Measurements from ENCODE around the gene HINT2. TPM values are rescaled to one million over a fixed set of nuclear protein-coding genes. Genes with fewer than 3 reads are reported as not detected.

HINT2 gene
- total RNA-seq, 4 donors from 2014 or later, result 12.7 to 29.4 (median 18.7) TPM

GRCh38 chr9:35810122-35810521 lies 4.7 kb downstream of the HINT2 start:
- Histone ChIP-seq H3K9me3 (no peaks in the 10 kb centered on the region), H3K4me1 (peaks cover 0 to 41% (median 22%) of the 10 kb centered on the region in 3 donors), H3K36me3 (peaks cover 0 to 53% of the 10 kb centered on the region in 2 donors), H3K4me3 (no peak overlapping the region), H3K27me3 (no peaks in the 10 kb centered on the region), H3K27ac (no peak overlapping the region)
- TF ChIP-seq EP300 (IDR thresholded peaks at IDR 0.05), result no peak
- no peak for TF ChIP-seq POLR2AphosphoS5 (IDR thresholded peaks at IDR 0.05)
- no peak for TF ChIP-seq CTCF (IDR thresholded peaks at IDR 0.05)
- no peak for TF ChIP-seq POLR2A (IDR thresholded peaks at IDR 0.05)
- whole genome bisulfite sequencing, 2 donors (ENCODE audit: low coverage in 1 of 2), result 100% methylated on average over 2 of the region's 7 CpGs; no CpG with 5 or more reads in 1 of the 2 donors
- ATAC-seq, result no peak

GRCh38 chr9:35808433-35808832 lies 6.4 kb downstream of the HINT2 start:
- no peak overlapping the region for H3K4me3 ChIP-seq
- H3K27me3 ChIP-seq, result no peaks in the 10 kb centered on the region
- 78 to 85% methylated on average over 4 to 6 of the region's 9 CpGs for WGBS, 2 donors (ENCODE audit: low coverage in 1 of 2)
- peaks cover 0 to 31% (median 13%) of the 10 kb centered on the region in 3 donors for H3K4me1 ChIP-seq
- H3K9me3 ChIP-seq, result no peaks in the 10 kb centered on the region
- peaks cover 0 to 69% of the 10 kb centered on the region in 2 donors for H3K36me3 ChIP-seq
- TF ChIP-seq POLR2A (IDR thresholded peaks at IDR 0.05), result no peak
- TF ChIP-seq EP300 (IDR thresholded peaks at IDR 0.05), result no peak
- no peak for ATAC-seq
- H3K27ac ChIP-seq, result no peak overlapping the region

- WGBS, 2 donors (ENCODE audit: low coverage in 1 of 2), result 93 to 100% methylated on average over 6 to 7 of the region's 8 CpGs
- H3K27me3 ChIP-seq, result no peaks in the 10 kb centered on the region
- TF ChIP-seq POLR2A (IDR thresholded peaks at IDR 0.05), result no peak
- TF ChIP-seq CTCF (IDR thresholded peaks at IDR 0.05), result no peak
- no peak for TF ChIP-seq EP300 (IDR thresholded peaks at IDR 0.05)
- no peak for TF ChIP-seq POLR2AphosphoS5 (IDR thresholded peaks at IDR 0.05)
- peaks cover 0 to 10% (median 2%) of the 10 kb centered on the region in 3 donors for H3K4me1 ChIP-seq
- H3K36me3 ChIP-seq, result peaks cover 0 to 90% of the 10 kb centered on the region in 2 donors
- no peak overlapping the region for H3K4me3 ChIP-seq
- no peak for ATAC-seq
- no peaks in the 10 kb centered on the region for H3K9me3 ChIP-seq
- no peak overlapping the region for H3K27ac ChIP-seq
Measured at GRCh38 chr9:35806101-35806500, 8.7 kb downstream of the HINT2 start.

- no peak for ATAC-seq
- Histone ChIP-seq H3K27me3 (no peaks in the 10 kb centered on the region), H3K9me3 (no peaks in the 10 kb centered on the region), H3K4me1 (peaks cover 0 to 11% (median 0%) of the 10 kb centered on the region in 3 donors), H3K4me3 (no peak overlapping the region), H3K27ac (no peak overlapping the region), H3K36me3 (peaks cover 0 to 75% of the 10 kb centered on the region in 2 donors)
- WGBS, 2 donors (ENCODE audit: low coverage in 1 of 2), result 88 to 90% methylated on average over 9 to 11 of the region's 13 CpGs
- TF ChIP-seq EP300 (IDR thresholded peaks at IDR 0.05), result no peak
- no peak for TF ChIP-seq POLR2A (IDR thresholded peaks at IDR 0.05)
- TF ChIP-seq POLR2AphosphoS5 (IDR thresholded peaks at IDR 0.05), result no peak
- TF ChIP-seq CTCF (IDR thresholded peaks at IDR 0.05), result no peak
Measured at GRCh38 chr9:35801328-35802128, 13.3 kb downstream of the HINT2 start.

GRCh38 chr9:35800530-35800929 lies 14.3 kb downstream of the HINT2 start:
- Histone ChIP-seq H3K9me3 (no peaks in the 10 kb centered on the region), H3K4me1 (peaks cover 0 to 11% (median 3%) of the 10 kb centered on the region in 3 donors), H3K4me3 (no peak overlapping the region), H3K36me3 (peaks cover 0 to 65% of the 10 kb centered on the region in 2 donors), H3K27ac (no peak overlapping the region), H3K27me3 (no peaks in the 10 kb centered on the region)
- no peak for ATAC-seq
- no peak for TF ChIP-seq CTCF (IDR thresholded peaks at IDR 0.05)
- no peak for TF ChIP-seq EP300 (IDR thresholded peaks at IDR 0.05)
- TF ChIP-seq POLR2AphosphoS5 (IDR thresholded peaks at IDR 0.05), result no peak
- no peak for TF ChIP-seq POLR2A (IDR thresholded peaks at IDR 0.05)
- WGBS, 2 donors (ENCODE audit: low coverage in 1 of 2), result 59 to 90% methylated on average over 2 to 5 of the region's 7 CpGs

Data from gastroesophageal sphincter (tissue), 4 donors.